ENCODE data around the gene AP3B1. TPM values are rescaled to one million over a fixed set of nuclear protein-coding genes. Genes with fewer than 3 reads are reported as not detected.

AP3B1 gene
- total RNA-seq, 1 experiment from 2014 or later = 39.7 TPM

GRCh38 chr5:78286290-78286689 is 8.2 kb downstream of the AP3B1 start:
- Mint-ChIP-seq H3K4me3 (ENCODE audit: unreplicated experiment) (no peak overlapping the region), H3K36me3 (ENCODE audit: insufficient read depth, unreplicated experiment) (peaks cover 6% of the 10 kb centered on the region), H3K4me1 (ENCODE audit: insufficient read depth, unreplicated experiment) (peaks cover 41% of the 10 kb centered on the region), H3K27ac (ENCODE audit: low read depth, unreplicated experiment) (no peak overlapping the region), H3K27me3 (ENCODE audit: insufficient read depth, unreplicated experiment) (no peaks in the 10 kb centered on the region), H3K9me3 (ENCODE audit: unreplicated experiment) (peaks cover 9% of the 10 kb centered on the region)
- no peak for DNase-seq (ENCODE audit: unreplicated experiment)
- intact Hi-C loops (cut with micrococcal nuclease) = no loop called here
- POLR2A ChIA-PET = interaction anchor here (0.6 to 3.7 kb wide), 4 partner anchors 9 to 75 kb away, joined by 3 to 20 read pairs (median 4); partner anchors contain the start of gene SCAMP1
- no peak for TF ChIP-seq CTCF (IDR thresholded peaks at IDR 0.05; ENCODE audit: unreplicated experiment)
- BruUV-seq (replicated peaks) = no TSS peak
- CTCF ChIA-PET = interaction anchor here (0.6 kb wide), 2 partner anchors 11 to 1354 kb away, joined by 3 read pairs; no protein-coding TSS in a partner anchor

- no peak for DNase-seq (ENCODE audit: unreplicated experiment)
- Mint-ChIP-seq H3K4me3 (ENCODE audit: unreplicated experiment) (no peak overlapping the region), H3K27me3 (ENCODE audit: insufficient read depth, unreplicated experiment) (no peaks in the 10 kb centered on the region), H3K27ac (ENCODE audit: low read depth, unreplicated experiment) (no peak overlapping the region), H3K9me3 (ENCODE audit: unreplicated experiment) (peaks cover 9% of the 10 kb centered on the region), H3K36me3 (ENCODE audit: insufficient read depth, unreplicated experiment) (peaks cover 6% of the 10 kb centered on the region), H3K4me1 (ENCODE audit: insufficient read depth, unreplicated experiment) (peaks cover 30% of the 10 kb centered on the region)
- ChIA-PET CTCF (no interaction called here), POLR2A (interaction anchor here (1.2 to 1.5 kb wide), 3 partner anchors 9 to 77 kb away, joined by 3 to 13 read pairs (median 4); partner anchors contain the start of genes AP3B1 and SCAMP1)
- no TSS peak for BruUV-seq (replicated peaks)
- intact Hi-C loops (cut with micrococcal nuclease) = no loop called here
- TF ChIP-seq CTCF (IDR thresholded peaks at IDR 0.05; ENCODE audit: unreplicated experiment) = no peak
Observed at GRCh38 chr5:78283802-78284201, 10.7 kb downstream of the AP3B1 start.

GRCh38 chr5:78283105-78283504 is 11.4 kb downstream of the AP3B1 start:
- DNase-seq (ENCODE audit: unreplicated experiment) = no peak
- no peaks in the 10 kb centered on the region for H3K27me3 Mint-ChIP-seq (ENCODE audit: insufficient read depth, unreplicated experiment)
- ChIA-PET CTCF (interaction anchor here (0.6 kb wide), 2 partner anchors 9 to 152 kb away, joined by 5 read pairs; no protein-coding TSS in a partner anchor), POLR2A (interaction anchor here (0.5 to 0.6 kb wide), 2 partner anchors 11 to 77 kb away, joined by 3 to 4 read pairs; partner anchors contain the start of gene SCAMP1)
- no TSS peak for BruUV-seq (replicated peaks)
- intact Hi-C loops (cut with micrococcal nuclease) = no loop called here
- H3K9me3 Mint-ChIP-seq (ENCODE audit: unreplicated experiment) = peaks cover 9% of the 10 kb centered on the region
- peaks cover 26% of the 10 kb centered on the region for H3K4me1 Mint-ChIP-seq (ENCODE audit: insufficient read depth, unreplicated experiment)
- peaks cover 8% of the 10 kb centered on the region for H3K36me3 Mint-ChIP-seq (ENCODE audit: insufficient read depth, unreplicated experiment)
- no peak for TF ChIP-seq CTCF (IDR thresholded peaks at IDR 0.05; ENCODE audit: unreplicated experiment)
- no peak overlapping the region for H3K4me3 Mint-ChIP-seq (ENCODE audit: unreplicated experiment)
- H3K27ac Mint-ChIP-seq (ENCODE audit: low read depth, unreplicated experiment) = no peak overlapping the region

GRCh38 chr5:78280261-78280660 is 14.2 kb downstream of the AP3B1 start:
- Mint-ChIP-seq H3K4me1 (ENCODE audit: insufficient read depth, unreplicated experiment) (peaks cover 11% of the 10 kb centered on the region), H3K27me3 (ENCODE audit: insufficient read depth, unreplicated experiment) (no peaks in the 10 kb centered on the region), H3K36me3 (ENCODE audit: insufficient read depth, unreplicated experiment) (peaks cover 4% of the 10 kb centered on the region), H3K9me3 (ENCODE audit: unreplicated experiment) (peaks cover 9% of the 10 kb centered on the region), H3K27ac (ENCODE audit: low read depth, unreplicated experiment) (no peak overlapping the region), H3K4me3 (ENCODE audit: unreplicated experiment) (no peak overlapping the region)
- BruUV-seq (replicated peaks) = no TSS peak
- no peak for TF ChIP-seq CTCF (IDR thresholded peaks at IDR 0.05; ENCODE audit: unreplicated experiment)
- intact Hi-C loops (cut with micrococcal nuclease) = no loop called here
- POLR2A ChIA-PET = interaction anchor here (1.0 kb wide), 2 partner anchors 13 to 81 kb away, joined by 3 read pairs; no protein-coding TSS in a partner anchor
- DNase-seq (ENCODE audit: unreplicated experiment) = no peak
- CTCF ChIA-PET = no interaction called here

Measured in MCF 10A (cell line).